ENCODE measurements around the gene PTPRA. TPM values are rescaled to one million over a fixed set of nuclear protein-coding genes. Genes with fewer than 3 reads are reported as not detected.
"Not testable (repeated sequence)": the region's sequence is repeated elsewhere in the genome, so short reads cannot be mapped to it uniquely, and the experiment has no call there.

Gene PTPRA
- total RNA-seq, 1 donor from 2014 or later: 67.0 TPM

DNA sequence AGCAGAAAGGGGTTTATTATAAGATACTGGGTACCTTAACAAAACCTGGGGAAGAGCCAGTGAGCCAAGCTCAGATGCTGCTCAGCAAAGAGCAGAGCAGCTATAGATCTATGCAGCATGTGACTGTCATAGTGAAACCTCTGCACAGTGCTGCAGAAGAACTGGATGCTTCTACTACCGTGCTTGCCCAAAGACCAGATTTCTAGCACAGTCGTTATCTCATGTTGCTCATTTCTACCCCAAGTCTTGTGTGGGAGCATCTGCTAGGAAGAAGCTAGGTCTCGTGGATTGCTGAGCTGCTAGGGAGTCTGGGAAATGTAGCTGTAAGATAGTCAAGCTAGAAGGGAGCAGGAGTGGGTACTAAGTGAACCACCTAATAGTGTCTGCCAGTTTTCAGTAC lies 138.5 kb downstream of the PTPRA start:
- no peak overlapping the region for H3K27ac Mint-ChIP-seq
- DNase-seq (ENCODE audit: low spot score in 2 of 2, unreplicated experiment in 2 of 2): no peak
- H3K4me3 Mint-ChIP-seq: no peak overlapping the region
- no peaks in the 10 kb centered on the region for H3K4me1 Mint-ChIP-seq
- no peaks in the 10 kb centered on the region for H3K27me3 Mint-ChIP-seq (ENCODE audit: low read depth)
- H3K36me3 Mint-ChIP-seq: peaks cover 32% of the 10 kb centered on the region
- TF ChIP-seq, protein P1, sequence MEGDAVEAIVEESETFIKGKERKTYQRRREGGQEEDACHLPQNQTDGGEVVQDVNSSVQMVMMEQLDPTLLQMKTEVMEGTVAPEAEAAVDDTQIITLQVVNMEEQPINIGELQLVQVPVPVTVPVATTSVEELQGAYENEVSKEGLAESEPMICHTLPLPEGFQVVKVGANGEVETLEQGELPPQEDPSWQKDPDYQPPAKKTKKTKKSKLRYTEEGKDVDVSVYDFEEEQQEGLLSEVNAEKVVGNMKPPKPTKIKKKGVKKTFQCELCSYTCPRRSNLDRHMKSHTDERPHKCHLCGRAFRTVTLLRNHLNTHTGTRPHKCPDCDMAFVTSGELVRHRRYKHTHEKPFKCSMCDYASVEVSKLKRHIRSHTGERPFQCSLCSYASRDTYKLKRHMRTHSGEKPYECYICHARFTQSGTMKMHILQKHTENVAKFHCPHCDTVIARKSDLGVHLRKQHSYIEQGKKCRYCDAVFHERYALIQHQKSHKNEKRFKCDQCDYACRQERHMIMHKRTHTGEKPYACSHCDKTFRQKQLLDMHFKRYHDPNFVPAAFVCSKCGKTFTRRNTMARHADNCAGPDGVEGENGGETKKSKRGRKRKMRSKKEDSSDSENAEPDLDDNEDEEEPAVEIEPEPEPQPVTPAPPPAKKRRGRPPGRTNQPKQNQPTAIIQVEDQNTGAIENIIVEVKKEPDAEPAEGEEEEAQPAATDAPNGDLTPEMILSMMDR (IDR thresholded peaks at IDR 0.05; ENCODE audit: unreplicated experiment): no peak
- no peaks in the 10 kb centered on the region for H3K9me3 Mint-ChIP-seq

DNA sequence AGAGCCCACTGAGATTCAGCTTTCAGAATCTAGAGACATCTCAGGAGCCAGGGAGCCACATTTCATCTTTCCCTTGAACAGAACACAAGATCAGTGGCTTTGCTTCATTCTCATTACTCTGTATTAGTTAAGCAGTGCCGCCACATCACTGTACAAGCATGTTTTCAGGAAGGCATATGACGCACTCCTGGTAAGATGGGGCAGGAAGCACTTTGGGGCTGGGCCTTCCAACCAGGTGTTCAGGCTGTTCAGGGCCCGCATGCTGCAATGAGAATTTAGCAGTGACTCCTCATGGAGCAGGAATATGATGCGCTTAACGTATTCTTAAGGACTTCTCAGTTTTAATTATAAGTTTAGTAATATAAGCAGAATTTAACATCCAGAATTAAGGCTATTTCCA lies 140.5 kb downstream of the PTPRA start:
- no peak overlapping the region for H3K4me3 Mint-ChIP-seq
- H3K9me3 Mint-ChIP-seq: peaks cover 6% of the 10 kb centered on the region
- TF ChIP-seq, protein P1 (IDR thresholded peaks at IDR 0.05; ENCODE audit: unreplicated experiment): no peak
- peaks cover 35% of the 10 kb centered on the region for H3K36me3 Mint-ChIP-seq
- DNase-seq (ENCODE audit: low spot score in 2 of 2, unreplicated experiment in 2 of 2): no peak
- H3K27ac Mint-ChIP-seq: no peak overlapping the region
- no peaks in the 10 kb centered on the region for H3K27me3 Mint-ChIP-seq (ENCODE audit: low read depth)
- H3K4me1 Mint-ChIP-seq: no peaks in the 10 kb centered on the region

DNA sequence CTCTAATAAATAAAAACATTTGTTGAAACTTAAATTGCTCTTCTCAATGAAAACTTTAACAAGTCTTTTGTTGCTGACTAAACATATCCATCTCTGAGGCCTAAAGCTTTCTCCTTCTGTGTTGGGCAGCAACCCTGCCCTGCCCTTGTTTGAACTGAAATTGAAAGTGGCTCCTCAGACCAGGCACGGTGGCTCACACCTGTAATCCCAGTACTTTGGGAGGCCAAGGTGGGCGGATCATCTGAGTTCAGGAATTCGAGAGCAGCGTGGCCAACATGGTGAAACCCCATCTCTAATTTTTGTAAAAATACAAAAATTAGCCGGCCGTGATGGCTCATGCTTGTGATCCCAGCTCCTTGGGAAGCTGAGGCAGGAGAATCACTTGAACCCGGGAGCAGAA lies 140.9 kb downstream of the PTPRA start:
- Mint-ChIP-seq H3K27me3 (ENCODE audit: low read depth) (no peaks in the 10 kb centered on the region), H3K9me3 (peaks cover 6% of the 10 kb centered on the region), H3K4me3 (no peak overlapping the region), H3K27ac (no peak overlapping the region), H3K4me1 (no peaks in the 10 kb centered on the region), H3K36me3 (peaks cover 31% of the 10 kb centered on the region)
- no peak for DNase-seq (ENCODE audit: low spot score in 2 of 2, unreplicated experiment in 2 of 2)
- TF ChIP-seq, protein P1 (IDR thresholded peaks at IDR 0.05; ENCODE audit: unreplicated experiment): no peak

DNA sequence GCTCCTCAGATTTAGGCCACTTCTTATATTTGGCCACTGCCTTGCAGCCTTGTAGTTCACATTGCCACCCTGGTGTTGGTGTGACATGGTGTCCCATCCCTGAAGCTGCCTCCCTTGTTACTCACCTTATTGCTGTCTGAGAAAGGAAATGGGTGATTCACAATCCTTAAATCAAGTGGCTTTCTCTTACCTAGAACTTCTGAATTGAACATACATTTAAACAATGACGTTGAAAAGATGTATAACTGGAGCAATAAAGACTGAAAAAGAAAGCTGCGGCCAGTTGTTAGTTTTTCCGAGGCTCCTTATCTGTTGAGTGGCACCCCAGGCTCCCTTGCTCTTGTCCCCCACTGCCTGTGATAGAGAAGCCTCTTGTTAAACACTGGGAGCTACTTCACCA lies 141.4 kb downstream of the PTPRA start:
- H3K4me1 Mint-ChIP-seq: no peaks in the 10 kb centered on the region
- H3K27me3 Mint-ChIP-seq (ENCODE audit: low read depth): no peaks in the 10 kb centered on the region
- no peak for DNase-seq (ENCODE audit: low spot score in 2 of 2, unreplicated experiment in 2 of 2)
- H3K36me3 Mint-ChIP-seq: peaks cover 28% of the 10 kb centered on the region
- TF ChIP-seq, protein P1 (IDR thresholded peaks at IDR 0.05; ENCODE audit: unreplicated experiment): no peak
- H3K9me3 Mint-ChIP-seq: peaks cover 6% of the 10 kb centered on the region
- H3K4me3 Mint-ChIP-seq: no peak overlapping the region
- H3K27ac Mint-ChIP-seq: no peak overlapping the region

DNA sequence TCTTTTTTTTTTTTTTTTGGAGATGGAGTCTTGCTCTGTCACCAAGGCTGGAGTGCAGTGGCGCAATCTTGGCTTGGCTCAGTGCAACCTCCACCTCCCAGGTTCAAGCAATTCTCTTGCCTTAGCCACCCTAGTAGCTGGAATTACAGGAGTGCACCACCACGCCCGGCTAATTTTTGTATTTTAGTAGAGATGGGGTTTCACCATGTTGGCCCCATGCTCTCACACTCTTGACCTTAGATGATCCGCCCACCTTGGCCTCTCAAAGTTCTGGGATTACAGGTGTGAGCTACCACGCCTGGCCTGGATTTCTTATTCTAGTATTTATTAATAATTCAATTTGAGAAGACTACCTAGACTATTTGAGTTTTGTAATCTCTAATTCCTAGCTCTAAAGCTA lies 142.0 kb downstream of the PTPRA start:
- not testable (repeated sequence) for H3K27ac Mint-ChIP-seq; H3K4me3 Mint-ChIP-seq; H3K27me3 Mint-ChIP-seq (ENCODE audit: low read depth); H3K9me3 Mint-ChIP-seq; H3K4me1 Mint-ChIP-seq; DNase-seq (ENCODE audit: low spot score in 2 of 2, unreplicated experiment in 2 of 2)
- H3K36me3 Mint-ChIP-seq: peaks cover 31% of the 10 kb centered on the region

DNA sequence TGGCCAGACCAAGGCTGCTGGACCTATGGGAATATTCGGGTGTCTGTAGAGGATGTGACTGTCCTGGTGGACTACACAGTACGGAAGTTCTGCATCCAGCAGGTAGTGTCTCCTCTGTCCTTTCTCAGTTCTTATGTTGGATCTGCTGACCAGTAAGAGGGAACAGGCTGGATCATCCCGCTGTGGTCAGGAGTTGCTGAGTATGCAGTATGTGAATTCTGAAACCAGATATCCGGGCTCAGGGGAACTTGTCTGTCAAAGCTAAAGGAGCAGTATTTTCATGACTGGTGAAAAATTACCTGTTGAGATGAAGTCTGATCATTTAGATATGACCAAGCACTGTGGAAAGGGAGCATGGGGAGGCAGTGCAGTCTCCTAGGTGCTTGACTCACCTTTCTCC lies 148.0 kb downstream of the PTPRA start:
- peaks cover 13% of the 10 kb centered on the region for H3K4me1 Mint-ChIP-seq
- no peak for DNase-seq (ENCODE audit: low spot score in 2 of 2, unreplicated experiment in 2 of 2)
- no peak overlapping the region for H3K27ac Mint-ChIP-seq
- H3K9me3 Mint-ChIP-seq: peaks cover 6% of the 10 kb centered on the region
- TF ChIP-seq, protein P1 (IDR thresholded peaks at IDR 0.05; ENCODE audit: unreplicated experiment): no peak
- no peaks in the 10 kb centered on the region for H3K27me3 Mint-ChIP-seq (ENCODE audit: low read depth)
- H3K36me3 Mint-ChIP-seq: peaks cover 47% of the 10 kb centered on the region
- H3K4me3 Mint-ChIP-seq: no peak overlapping the region

Measured in mesothelial cell of epicardium (in vitro differentiated cells).